ENCODE measurements around the gene OSTN. TPM values are rescaled to one million over a fixed set of nuclear protein-coding genes. Genes with fewer than 3 reads are reported as not detected.

Gene OSTN
- total and polyA plus RNA-seq, 2 experiments from 2014 or later = not detected

DNA sequence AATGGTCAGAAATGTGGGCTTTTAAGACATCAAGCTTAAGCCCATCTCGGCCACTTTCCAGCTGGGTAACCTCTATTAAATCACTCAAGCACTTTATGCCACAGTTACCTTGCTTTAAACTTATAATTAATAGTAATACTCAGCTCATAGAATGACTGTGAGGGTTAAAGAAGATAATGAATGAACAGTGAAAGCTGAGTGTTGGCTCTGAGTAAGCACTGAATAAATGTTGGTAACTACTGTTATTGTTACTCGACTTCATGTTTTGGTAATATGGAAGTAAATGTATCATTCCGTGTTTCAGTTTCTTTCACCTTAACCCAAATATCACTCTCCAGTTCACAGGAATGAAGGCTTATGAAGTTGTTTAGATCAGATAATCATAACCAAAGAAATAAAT, 23.9 kb upstream of the OSTN start:
- peaks cover 2% of the 10 kb centered on the region for H3K27me3 Mint-ChIP-seq (ENCODE audit: insufficient read depth, low read depth, poor library complexity)
- no peak overlapping the region for H3K27ac Mint-ChIP-seq
- H3K9me3 Mint-ChIP-seq = peaks cover 4% of the 10 kb centered on the region; the same call in 1 of the 3 replicates
- Histone ChIP-seq H3K79me2 (replicated peaks; ENCODE audit: insufficient read depth) (no peaks in the 10 kb centered on the region), H3K4me2 (no peak overlapping the region), H3F3A (replicated peaks; ENCODE audit: low read depth) (no peaks in the 10 kb centered on the region), H3K9me2 (ENCODE audit: insufficient read depth) (no peaks in the 10 kb centered on the region), H3K4me1 (ENCODE audit: insufficient read depth) (no peaks in the 10 kb centered on the region), H4K20me1 (replicated peaks; ENCODE audit: insufficient read depth) (no peaks in the 10 kb centered on the region), H3K36me3 (ENCODE audit: insufficient read depth) (no peaks in the 10 kb centered on the region), H3K27me3 (ENCODE audit: insufficient read depth) (no peaks in the 10 kb centered on the region), H3K27ac (ENCODE audit: low read depth) (no peak overlapping the region), H2AFZ (no peak overlapping the region), H3K4me3 (no peak overlapping the region)
- DNase-seq (ENCODE audit: low spot score) = no peak
- no peak overlapping the region for H3K4me3 Mint-ChIP-seq
- no peaks in the 10 kb centered on the region for H3K36me3 Mint-ChIP-seq (ENCODE audit: low read depth)
- TF ChIP-seq, protein P1, sequence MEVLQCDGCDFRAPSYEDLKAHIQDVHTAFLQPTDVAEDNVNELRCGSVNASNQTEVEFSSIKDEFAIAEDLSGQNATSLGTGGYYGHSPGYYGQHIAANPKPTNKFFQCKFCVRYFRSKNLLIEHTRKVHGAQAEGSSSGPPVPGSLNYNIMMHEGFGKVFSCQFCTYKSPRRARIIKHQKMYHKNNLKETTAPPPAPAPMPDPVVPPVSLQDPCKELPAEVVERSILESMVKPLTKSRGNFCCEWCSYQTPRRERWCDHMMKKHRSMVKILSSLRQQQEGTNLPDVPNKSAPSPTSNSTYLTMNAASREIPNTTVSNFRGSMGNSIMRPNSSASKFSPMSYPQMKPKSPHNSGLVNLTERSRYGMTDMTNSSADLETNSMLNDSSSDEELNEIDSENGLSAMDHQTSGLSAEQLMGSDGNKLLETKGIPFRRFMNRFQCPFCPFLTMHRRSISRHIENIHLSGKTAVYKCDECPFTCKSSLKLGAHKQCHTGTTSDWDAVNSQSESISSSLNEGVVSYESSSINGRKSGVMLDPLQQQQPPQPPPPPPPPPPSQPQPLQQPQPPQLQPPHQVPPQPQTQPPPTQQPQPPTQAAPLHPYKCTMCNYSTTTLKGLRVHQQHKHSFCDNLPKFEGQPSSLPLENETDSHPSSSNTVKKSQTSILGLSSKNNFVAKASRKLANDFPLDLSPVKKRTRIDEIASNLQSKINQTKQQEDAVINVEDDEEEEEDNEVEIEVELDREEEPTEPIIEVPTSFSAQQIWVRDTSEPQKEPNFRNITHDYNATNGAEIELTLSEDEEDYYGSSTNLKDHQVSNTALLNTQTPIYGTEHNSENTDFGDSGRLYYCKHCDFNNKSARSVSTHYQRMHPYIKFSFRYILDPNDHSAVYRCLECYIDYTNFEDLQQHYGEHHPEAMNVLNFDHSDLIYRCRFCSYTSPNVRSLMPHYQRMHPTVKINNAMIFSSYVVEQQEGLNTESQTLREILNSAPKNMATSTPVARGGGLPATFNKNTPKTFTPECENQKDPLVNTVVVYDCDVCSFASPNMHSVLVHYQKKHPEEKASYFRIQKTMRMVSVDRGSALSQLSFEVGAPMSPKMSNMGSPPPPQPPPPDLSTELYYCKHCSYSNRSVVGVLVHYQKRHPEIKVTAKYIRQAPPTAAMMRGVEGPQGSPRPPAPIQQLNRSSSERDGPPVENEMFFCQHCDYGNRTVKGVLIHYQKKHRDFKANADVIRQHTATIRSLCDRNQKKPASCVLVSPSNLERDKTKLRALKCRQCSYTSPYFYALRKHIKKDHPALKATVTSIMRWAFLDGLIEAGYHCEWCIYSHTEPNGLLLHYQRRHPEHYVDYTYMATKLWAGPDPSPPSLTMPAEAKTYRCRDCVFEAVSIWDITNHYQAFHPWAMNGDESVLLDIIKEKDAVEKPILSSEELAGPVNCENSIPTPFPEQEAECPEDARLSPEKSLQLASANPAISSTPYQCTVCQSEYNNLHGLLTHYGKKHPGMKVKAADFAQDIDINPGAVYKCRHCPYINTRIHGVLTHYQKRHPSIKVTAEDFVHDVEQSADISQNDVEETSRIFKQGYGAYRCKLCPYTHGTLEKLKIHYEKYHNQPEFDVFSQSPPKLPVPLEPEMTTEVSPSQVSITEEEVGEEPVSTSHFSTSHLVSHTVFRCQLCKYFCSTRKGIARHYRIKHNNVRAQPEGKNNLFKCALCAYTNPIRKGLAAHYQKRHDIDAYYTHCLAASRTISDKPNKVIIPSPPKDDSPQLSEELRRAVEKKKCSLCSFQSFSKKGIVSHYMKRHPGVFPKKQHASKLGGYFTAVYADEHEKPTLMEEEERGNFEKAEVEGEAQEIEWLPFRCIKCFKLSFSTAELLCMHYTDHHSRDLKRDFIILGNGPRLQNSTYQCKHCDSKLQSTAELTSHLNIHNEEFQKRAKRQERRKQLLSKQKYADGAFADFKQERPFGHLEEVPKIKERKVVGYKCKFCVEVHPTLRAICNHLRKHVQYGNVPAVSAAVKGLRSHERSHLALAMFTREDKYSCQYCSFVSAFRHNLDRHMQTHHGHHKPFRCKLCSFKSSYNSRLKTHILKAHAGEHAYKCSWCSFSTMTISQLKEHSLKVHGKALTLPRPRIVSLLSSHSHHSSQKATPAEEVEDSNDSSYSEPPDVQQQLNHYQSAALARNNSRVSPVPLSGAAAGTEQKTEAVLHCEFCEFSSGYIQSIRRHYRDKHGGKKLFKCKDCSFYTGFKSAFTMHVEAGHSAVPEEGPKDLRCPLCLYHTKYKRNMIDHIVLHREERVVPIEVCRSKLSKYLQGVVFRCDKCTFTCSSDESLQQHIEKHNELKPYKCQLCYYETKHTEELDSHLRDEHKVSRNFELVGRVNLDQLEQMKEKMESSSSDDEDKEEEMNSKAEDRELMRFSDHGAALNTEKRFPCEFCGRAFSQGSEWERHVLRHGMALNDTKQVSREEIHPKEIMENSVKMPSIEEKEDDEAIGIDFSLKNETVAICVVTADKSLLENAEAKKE (CRISPR knock-in tag; IDR thresholded peaks at IDR 0.05) = no peak
- no peak for TF ChIP-seq POLR2AphosphoS5 (IDR thresholded peaks at IDR 0.05; ENCODE audit: low read depth)
- no peak for TF ChIP-seq EZH2 (IDR thresholded peaks at IDR 0.05; ENCODE audit: low read depth, unreplicated experiment)
- no peak for TF ChIP-seq EZH2phosphoT487 (IDR thresholded peaks at IDR 0.05; ENCODE audit: unreplicated experiment)
- TF ChIP-seq, protein P2, sequence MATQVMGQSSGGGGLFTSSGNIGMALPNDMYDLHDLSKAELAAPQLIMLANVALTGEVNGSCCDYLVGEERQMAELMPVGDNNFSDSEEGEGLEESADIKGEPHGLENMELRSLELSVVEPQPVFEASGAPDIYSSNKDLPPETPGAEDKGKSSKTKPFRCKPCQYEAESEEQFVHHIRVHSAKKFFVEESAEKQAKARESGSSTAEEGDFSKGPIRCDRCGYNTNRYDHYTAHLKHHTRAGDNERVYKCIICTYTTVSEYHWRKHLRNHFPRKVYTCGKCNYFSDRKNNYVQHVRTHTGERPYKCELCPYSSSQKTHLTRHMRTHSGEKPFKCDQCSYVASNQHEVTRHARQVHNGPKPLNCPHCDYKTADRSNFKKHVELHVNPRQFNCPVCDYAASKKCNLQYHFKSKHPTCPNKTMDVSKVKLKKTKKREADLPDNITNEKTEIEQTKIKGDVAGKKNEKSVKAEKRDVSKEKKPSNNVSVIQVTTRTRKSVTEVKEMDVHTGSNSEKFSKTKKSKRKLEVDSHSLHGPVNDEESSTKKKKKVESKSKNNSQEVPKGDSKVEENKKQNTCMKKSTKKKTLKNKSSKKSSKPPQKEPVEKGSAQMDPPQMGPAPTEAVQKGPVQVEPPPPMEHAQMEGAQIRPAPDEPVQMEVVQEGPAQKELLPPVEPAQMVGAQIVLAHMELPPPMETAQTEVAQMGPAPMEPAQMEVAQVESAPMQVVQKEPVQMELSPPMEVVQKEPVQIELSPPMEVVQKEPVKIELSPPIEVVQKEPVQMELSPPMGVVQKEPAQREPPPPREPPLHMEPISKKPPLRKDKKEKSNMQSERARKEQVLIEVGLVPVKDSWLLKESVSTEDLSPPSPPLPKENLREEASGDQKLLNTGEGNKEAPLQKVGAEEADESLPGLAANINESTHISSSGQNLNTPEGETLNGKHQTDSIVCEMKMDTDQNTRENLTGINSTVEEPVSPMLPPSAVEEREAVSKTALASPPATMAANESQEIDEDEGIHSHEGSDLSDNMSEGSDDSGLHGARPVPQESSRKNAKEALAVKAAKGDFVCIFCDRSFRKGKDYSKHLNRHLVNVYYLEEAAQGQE (IDR thresholded peaks at IDR 0.05; ENCODE audit: unreplicated experiment) = no peak
- no peak for TF ChIP-seq ZNF331 (CRISPR knock-in tag; IDR thresholded peaks at IDR 0.05; ENCODE audit: low read depth)
- TF ChIP-seq, protein P3, sequence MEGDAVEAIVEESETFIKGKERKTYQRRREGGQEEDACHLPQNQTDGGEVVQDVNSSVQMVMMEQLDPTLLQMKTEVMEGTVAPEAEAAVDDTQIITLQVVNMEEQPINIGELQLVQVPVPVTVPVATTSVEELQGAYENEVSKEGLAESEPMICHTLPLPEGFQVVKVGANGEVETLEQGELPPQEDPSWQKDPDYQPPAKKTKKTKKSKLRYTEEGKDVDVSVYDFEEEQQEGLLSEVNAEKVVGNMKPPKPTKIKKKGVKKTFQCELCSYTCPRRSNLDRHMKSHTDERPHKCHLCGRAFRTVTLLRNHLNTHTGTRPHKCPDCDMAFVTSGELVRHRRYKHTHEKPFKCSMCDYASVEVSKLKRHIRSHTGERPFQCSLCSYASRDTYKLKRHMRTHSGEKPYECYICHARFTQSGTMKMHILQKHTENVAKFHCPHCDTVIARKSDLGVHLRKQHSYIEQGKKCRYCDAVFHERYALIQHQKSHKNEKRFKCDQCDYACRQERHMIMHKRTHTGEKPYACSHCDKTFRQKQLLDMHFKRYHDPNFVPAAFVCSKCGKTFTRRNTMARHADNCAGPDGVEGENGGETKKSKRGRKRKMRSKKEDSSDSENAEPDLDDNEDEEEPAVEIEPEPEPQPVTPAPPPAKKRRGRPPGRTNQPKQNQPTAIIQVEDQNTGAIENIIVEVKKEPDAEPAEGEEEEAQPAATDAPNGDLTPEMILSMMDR (conservative IDR thresholded peaks at IDR 0.05; ENCODE audit: low read depth in 2 of 2) = no peak
- TF ChIP-seq STAT1 (IDR thresholded peaks at IDR 0.05; ENCODE audit: unreplicated experiment) = no peak
- TF ChIP-seq, protein P4, sequence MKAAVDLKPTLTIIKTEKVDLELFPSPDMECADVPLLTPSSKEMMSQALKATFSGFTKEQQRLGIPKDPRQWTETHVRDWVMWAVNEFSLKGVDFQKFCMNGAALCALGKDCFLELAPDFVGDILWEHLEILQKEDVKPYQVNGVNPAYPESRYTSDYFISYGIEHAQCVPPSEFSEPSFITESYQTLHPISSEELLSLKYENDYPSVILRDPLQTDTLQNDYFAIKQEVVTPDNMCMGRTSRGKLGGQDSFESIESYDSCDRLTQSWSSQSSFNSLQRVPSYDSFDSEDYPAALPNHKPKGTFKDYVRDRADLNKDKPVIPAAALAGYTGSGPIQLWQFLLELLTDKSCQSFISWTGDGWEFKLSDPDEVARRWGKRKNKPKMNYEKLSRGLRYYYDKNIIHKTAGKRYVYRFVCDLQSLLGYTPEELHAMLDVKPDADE (IDR thresholded peaks at IDR 0.05) = no peak
- ATAC-seq = no peak
- no peaks in the 10 kb centered on the region for H3K4me1 Mint-ChIP-seq

Data from GM23338 (cell line).